NCI-H146 (cell line): Measurements from ENCODE around the gene CPHXL2.
A peak's percentile ranks its signal among the peaks of the same experiment; 100 is the strongest.

ENCODE experiments used
- DNase-seq: peaks from one replicate; lab custom pipeline; 2025; lab: John Stamatoyannopoulos, UW

The CPHXL2 gene

GRCh38 chr16:75676909-75677308, at the start of gene CPHXL2:
TSS of gene CPHXL2 (minus strand) at chr16:75677009. CDS start at chr16:75676999, 10 bp downstream.
- DNase-seq = no peak

GRCh38 chr16:75726390-75726789, 49.6 kb upstream of the CPHXL2 start, which contains the start of gene CPHXL:
TSS of gene CPHXL (minus strand) at chr16:75726490. CDS start at chr16:75726442, 48 bp downstream.
- DNase-seq = no peak

- DNase-seq = no peak
Measured at GRCh38 chr16:75718452-75718851, 41.6 kb upstream of the CPHXL2 start.

- DNase-seq = no peak
Measured at GRCh38 chr16:75714661-75715060, 37.9 kb upstream of the CPHXL2 start.

- no peak for DNase-seq
Measured at GRCh38 chr16:75710344-75710743, 33.5 kb upstream of the CPHXL2 start.

GRCh38 chr16:75703306-75703705, 26.5 kb upstream of the CPHXL2 start:
- DNase-seq = no peak

GRCh38 chr16:75702242-75702641, 25.4 kb upstream of the CPHXL2 start:
- no peak for DNase-seq

GRCh38 chr16:75701361-75701760, 24.6 kb upstream of the CPHXL2 start, which contains the start of gene DUXB:
TSS of gene DUXB (minus strand) at chr16:75701461. CDS start at chr16:75701418, 43 bp downstream.
- no peak for DNase-seq

- DNase-seq = no peak
Measured at GRCh38 chr16:75697571-75697970, 20.8 kb upstream of the CPHXL2 start.

- DNase-seq = peak; percentile 2
Measured at GRCh38 chr16:75695708-75696107, 18.9 kb upstream of the CPHXL2 start.

- DNase-seq = no peak
Measured at GRCh38 chr16:75687361-75687760, 10.6 kb upstream of the CPHXL2 start.

- DNase-seq = no peak
Measured at GRCh38 chr16:75682308-75682707, 5.5 kb upstream of the CPHXL2 start.

GRCh38 chr16:75679366-75679765, 2.6 kb upstream of the CPHXL2 start:
- no peak for DNase-seq

- DNase-seq = no peak
Measured at GRCh38 chr16:75667503-75667902, 9.3 kb downstream of the CPHXL2 start.

- DNase-seq = no peak
Measured at GRCh38 chr16:75660726-75661302, 16.0 kb downstream of the CPHXL2 start.

GRCh38 chr16:75660321-75660720, 16.5 kb downstream of the CPHXL2 start:
- DNase-seq = no peak

GRCh38 chr16:75658175-75658574, 18.6 kb downstream of the CPHXL2 start:
- DNase-seq = no peak

GRCh38 chr16:75653922-75654321, 22.9 kb downstream of the CPHXL2 start:
- no peak for DNase-seq

- DNase-seq = peak; percentile 70
Measured at GRCh38 chr16:75648265-75649076, 28.3 kb downstream of the CPHXL2 start.

GRCh38 chr16:75647492-75648264, 29.1 kb downstream of the CPHXL2 start, which contains the start of the genes KARS1 and TERF2IP:
TSS of gene KARS1 (minus strand) at chr16:75647665. CDS start at chr16:75647639, 26 bp downstream.
TSS of gene TERF2IP (plus strand) at chr16:75647773. CDS start at chr16:75647883, 110 bp downstream.
- DNase-seq = peak; percentile 87

GRCh38 chr16:75647112-75647491, 29.7 kb downstream of the CPHXL2 start:
- DNase-seq = no peak

GRCh38 chr16:75644240-75645012, 32.4 kb downstream of the CPHXL2 start:
- DNase-seq = no peak
